EH (cell line): ENCODE results near the gene CIB1.
"Not testable (repeated sequence)": the region's sequence is repeated elsewhere in the genome, so short reads cannot be mapped to it uniquely, and the experiment has no call there.

Experiments
- DNase-seq: peaks from one replicate; pipeline ENCODE4 v3.0.0-alpha.2; 2015; ENCODE audit warnings: low read depth

Gene CIB1

DNA sequence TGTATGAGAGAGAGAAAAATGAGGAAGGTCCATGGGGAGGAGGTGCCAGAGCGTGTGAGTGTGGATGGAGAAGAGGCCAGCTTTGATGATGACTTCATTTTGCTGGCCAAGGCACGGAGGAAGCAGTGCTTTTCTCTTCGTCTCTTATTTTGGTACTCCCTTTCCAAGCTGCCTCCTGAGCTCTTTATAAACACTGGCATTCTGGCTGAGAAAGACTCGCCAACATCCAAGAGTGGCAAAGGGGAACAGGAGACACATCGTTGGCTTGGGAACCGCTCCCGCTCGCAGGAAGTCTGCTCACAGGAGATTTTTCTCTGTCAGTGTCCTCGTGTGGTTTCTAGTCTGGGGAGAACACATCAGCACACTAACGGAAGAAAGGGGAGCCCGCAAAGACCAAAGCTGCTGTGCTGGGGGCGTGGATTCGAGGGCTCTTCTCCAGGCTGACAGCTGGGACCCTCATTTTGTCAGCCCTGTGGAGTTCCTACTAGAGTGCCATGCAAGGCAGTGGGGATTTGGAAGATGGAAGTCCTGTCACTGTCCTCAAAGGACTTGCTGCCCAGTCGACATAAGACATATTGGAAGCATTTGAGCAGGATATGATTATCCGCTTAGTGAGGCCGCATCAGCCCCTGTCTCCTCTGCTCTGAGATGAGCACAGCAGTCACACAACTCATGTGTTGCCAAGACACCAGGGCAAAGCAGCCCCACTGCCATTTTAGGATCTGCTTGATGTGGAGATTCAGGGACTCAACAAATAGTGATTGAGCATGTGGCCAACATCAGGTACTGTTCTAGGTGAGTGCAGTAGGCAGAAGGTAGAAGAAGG lies 40.6 kb downstream of the CIB1 start:
- no peak for DNase-seq

DNA sequence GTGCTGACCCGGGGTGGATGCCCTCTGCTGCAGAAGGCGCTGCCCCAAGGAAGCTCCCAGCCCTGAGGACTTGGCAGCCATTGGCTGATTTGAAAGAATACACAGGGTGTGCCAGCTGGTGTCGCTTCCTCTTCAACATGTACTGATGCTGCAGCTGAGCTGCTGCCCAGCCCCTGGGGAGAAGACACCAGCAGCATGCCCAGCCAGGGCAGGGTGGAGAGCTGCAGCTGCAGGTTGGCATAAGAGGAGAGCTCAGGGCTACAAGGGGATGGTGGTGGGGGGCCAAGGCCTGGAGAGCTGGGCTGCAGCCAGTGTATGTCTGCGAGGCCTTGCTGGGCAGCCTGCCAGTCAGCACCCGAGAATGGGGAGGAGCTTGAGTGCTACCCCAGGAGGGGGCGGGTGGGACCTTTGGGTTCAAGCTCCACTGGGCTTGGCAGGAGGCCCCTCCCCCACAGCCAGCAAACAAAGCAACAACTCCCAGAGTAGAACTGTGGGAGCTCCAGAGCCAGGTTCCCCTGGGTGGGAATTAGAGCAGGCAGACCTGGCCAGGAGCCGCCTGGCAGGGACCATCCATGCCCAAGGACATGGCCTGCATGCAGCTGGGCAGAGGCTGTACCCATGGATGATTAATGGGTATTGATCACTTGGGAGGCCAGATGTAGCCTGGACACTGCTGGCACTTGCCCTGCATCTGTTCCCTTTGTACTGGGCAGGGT lies 41.8 kb downstream of the CIB1 start:
- DNase-seq, result peak; percentile 41

DNA sequence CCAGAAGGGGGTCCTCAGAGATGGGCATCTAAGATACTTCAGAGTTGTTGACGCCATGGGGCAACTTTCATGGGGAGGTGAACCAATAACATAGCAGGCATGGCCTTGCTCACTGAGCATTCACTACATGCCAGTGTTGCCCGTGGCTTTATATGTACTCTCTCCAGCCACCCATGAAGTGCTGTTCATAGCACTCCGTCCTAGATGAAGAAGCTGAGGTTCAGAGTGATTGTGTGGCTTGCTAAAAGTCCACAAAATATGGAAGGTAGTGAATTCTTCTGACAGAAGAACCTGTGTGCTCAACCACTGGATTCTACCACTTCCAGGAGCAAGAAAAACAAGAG lies 42.4 kb downstream of the CIB1 start:
- DNase-seq, result no peak

DNA sequence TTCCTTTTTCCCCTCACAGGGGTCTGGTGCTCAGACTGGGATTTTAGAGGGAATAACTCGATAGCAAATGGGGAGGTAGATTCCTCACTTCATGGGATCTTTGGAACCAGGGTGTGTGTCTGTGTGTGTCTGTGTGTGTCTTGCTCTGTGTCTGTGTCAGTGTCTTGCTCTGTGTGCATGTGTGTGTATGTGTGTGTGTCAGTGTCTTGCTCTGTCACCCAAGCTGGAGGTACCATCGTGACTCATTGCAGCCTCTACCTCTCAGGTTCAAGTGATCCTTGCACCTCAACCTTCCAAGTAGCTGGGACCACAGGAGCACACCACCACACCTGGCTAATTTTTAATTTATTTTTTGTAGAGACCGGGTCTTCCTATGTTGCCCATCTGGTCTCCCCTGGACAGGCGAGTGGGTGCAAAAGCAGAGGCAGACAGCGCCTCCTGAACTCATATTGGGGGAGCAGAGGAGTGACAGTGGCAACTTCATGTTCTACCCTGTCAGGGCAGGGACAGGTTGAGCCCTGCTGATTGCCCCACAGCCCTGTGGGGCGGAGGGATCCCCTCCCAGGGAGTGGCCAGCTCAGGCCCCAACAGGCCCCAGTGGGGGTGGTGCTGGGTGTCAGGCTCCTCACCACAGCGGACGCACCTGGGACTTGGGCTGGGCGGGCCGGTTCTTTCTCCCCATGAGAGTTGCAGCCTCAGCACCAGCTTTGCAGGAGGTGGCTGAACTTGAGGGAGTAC lies 43.0 kb downstream of the CIB1 start:
- DNase-seq, result no peak

DNA sequence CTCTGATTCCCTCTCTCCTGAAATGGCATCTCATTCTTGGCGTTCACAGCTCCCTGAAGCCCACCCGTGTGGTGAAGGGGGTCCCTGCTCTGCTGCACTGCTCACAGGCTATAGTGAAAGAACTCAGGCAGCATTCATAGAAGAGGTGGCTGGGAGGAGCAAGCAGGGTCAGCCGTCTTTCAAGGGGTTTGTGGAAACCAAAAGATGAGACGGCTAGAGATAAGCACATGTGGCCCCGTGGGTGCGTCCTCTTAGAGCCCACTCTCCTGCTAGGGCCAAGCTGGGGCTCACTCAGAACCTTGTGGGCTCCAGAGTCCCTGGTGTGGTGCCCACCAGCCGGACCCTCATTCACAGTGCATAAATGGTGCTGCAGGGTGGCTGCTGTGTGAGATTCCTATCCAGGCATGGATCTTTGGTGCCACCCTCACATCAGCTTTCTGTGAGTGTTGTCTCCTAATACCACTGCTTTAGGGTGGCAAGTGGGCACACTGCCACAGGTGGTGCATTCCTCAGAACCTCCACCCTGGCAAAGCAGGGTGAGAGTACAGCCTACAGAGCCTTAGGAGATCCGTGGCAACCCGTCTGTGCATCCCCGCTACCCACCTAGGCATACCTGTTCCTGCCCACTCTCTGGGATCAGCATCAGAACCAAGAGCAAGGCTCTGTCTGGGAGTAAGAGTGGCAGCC lies 43.8 kb downstream of the CIB1 start:
- DNase-seq, result no peak

DNA sequence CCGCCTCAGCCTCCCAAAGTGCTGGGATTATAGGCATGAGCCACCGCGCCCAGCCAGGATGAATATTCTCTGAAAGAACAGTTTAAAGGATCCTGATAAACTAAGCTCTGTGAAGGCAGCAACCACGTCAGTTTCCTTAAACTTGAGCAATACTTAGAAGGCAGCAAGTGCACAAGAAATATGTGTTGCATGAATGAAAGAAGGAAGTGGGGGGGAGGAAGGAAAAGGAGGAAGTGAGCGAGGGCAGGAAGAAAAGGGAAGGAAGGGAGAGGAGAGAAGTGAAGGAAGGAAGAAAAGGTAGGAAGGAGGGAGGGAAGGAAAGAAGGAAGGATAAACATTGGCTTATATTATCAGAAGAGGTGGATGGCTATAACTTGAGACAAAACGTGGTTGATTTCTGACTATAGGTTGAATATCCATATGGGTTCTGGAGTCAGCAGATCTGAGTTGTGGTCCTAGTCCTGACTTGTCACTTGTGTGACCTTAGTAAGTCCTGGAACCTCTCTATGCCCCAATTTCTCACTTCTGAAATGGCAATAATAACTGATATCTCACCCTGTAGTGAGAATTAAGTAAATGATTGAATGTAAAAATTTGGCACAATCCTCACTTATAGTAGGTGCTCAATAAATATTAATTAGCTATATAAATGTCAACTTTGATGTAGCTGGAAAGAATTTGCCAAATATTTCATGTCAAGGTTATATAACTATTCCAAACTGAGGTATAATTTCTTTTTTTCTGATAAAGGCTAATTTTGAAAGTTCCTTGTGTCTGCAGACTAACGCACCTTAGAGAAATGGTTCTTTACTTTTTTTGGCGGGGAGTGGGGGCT lies 44.6 kb downstream of the CIB1 start:
- DNase-seq, result no peak

DNA sequence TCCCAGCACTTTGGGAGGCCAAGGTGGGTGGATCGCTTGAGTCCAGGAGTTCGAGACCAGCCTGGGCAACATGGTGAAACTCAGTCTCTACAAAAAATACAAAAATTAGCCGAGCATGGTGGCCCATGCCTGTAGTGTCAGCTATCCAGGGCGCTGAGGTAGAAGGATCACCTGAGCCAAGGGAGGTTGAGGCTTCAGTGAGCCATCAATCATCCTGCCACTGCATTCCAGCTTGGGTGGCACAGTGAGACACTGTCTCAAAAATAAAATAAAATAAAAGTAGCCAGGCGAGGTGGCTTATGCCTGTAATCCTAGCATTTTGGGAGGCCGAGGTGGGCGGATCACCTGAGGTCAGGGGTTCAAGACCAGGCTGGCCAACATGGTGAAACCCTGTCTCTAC lies 45.7 kb downstream of the CIB1 start:
- not testable (repeated sequence) for DNase-seq

DNA sequence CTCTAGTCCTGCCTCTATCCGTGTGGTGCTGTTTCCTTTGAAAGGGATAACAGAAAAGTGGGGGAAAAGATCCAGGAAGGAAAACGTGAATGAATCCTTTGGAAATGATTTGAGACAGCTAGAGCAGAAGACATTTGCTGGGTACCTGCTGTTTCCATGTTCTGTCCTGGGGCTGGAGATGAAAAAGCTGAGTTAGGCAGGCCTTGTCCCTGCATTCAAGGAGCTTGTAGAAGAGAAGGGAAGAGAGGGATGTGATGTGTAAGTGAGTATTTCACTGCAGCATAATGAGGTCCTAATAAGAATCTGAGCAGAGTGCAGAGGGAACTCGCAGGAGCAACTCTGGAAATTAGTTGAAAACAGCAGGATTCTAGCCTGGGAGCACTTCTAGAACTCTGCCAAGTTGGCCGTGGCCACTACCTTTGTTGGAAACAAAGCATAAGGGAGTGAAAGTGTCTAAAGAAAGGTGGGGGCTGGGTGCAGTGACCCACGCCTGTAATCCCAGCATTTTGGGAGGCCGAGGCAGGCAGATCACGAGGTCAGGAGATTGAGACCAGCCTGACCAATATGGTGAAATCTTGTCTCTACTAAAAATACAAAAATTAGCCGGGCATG lies 46.4 kb downstream of the CIB1 start:
- no peak for DNase-seq

DNA sequence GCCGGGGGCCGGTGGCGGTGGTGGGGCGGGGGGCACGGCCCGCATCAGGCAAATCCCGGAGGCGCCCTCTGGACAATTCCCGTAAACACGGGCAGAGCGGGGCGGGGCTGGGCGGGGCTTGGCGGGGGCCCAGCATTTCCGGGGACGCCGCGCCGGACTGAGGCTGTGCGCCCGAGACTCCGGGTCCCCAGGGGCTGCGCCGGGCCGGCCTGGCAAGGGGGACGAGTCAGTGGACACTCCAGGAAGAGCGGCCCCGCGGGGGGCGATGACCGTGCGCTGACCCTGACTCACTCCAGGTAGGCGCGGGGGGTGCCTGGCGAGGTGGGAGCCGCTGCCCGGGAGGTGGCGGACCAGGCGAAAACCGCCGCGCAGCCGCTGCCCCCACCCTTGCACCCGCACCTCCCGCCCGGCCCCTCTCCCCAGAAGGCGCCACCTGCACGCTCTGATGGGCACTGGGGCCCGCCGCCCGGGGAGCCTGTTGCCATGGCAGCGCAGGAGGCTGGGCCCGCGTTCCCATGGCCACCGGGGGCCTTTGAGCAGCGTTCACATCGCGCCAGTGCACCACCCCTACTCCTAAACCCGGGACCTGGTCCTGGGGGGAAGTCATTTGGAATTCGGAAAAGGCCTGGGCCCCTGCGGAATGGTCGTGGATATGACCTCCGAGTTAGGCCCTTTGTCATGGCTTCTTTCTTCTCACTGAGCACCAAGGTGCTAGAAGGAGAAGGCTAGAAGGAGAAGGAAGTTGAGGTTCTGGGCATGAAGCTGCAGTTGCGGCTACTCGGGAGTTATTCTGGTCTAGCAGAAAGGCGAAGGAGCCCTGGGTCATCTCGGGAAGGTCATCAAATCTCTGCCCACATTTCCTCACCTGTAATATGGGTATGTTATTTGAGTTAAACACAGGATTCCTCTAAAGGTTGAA lies 48.7 kb downstream of the CIB1 start:
- DNase-seq, result peak; percentile 57

DNA sequence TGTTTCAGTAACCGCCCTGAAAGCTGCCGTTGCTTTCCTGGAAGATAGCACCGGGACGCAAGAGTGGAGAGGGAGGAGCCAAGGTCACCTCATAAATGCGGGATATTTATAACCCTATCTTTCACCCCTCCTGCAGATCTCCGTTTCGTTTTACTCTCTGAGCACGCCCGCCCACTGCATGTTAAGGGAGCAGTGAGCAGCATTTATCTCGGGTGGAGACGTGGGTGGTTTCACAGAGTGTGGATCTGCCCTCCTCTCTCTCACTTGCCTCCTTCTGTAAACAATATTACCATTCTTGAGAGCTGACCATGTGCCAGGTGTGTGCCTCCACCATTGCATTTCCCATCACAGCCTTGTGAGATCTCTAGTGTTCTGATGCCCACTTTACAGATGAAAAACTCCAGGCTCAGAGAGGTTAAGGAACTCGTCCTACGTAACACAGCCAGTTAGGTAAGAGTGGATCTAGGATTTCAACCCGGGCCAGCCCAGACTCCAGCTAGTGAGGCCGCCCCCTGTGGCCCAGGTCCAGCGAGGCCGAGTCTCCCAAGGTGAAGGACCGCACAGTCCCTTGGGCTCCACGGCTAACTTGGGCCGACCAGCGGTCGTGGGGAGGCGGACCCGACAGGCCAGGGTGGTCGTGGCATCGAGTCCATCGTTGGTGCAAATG lies 49.5 kb downstream of the CIB1 start:
- DNase-seq, result peak; percentile 73

DNA sequence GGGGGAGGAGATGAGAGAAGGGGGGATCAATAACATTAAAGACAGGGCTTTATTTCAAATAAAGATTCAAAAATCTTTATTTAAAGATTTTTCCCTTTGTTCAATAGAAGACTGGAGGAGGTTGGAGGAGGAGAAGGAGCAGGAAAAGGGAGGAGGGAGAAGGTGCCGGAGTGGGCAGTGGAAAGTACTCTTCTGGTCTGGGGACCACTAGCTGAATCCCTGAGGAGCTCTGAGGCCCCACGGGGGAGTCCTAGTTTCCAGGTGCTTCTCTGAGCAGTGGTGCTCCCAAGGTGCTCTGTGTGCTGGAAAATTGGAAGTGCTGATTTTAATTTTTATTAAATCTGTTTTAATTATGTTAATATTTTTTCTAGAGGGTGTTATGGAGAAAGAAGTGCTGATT lies 52.0 kb downstream of the CIB1 start:
- no peak for DNase-seq
